Panc1 (cell line): Measurements from ENCODE around the gene GTF2I.

ENCODE experiments used
- CTCF ChIP-seq: fragments of 450-650 bp; IDR thresholded peaks from 2 replicates; pipeline ENCODE4 v1.5.1; 2017; ENCODE audit warnings: mild to moderate bottlenecking
- POLR2AphosphoS5 ChIP-seq: IDR thresholded peaks from 2 replicates; pipeline ENCODE4 v1.6.1; 2012; ENCODE audit warnings: mild to moderate bottlenecking, low read depth, low read length, moderate library complexity
- REST ChIP-seq, 2 experiments: IDR thresholded peaks; 2 replicates each; pipeline ENCODE4 v1.6.1; 2011 to 2012; ENCODE audit warnings: low read depth in 2 of 2, control low read depth in 1 of 2, low read length in 1 of 2, mild to moderate bottlenecking in 1 of 2, moderate library complexity in 1 of 2; ENCODE audit not compliant: insufficient read depth in 1 of 2
- SIN3A ChIP-seq: IDR thresholded peaks from 2 replicates; pipeline ENCODE4 v1.6.1; 2012; ENCODE audit warnings: low read depth, mild to moderate bottlenecking, low read length, moderate library complexity, borderline replicate concordance; ENCODE audit not compliant: insufficient read depth
- TCF7L2 ChIP-seq: IDR thresholded peaks from 2 replicates; pipeline ENCODE4 v1.6.1; 2011; ENCODE audit warnings: mild to moderate bottlenecking, low read depth, low read length, inconsistent platforms

- TF ChIP-seq CTCF (no peak), REST (IDR thresholded peaks at IDR 0.05; ENCODE audit: insufficient read depth in 1 of 2, low read depth in 2 of 2, low read length in 1 of 2) (no peak), POLR2AphosphoS5 (no peak), TCF7L2 (no peak), SIN3A (no peak)
Measured at GRCh38 chr7:74627661-74628411, 29.7 kb upstream of the GTF2I start.
